Measurements from ENCODE around the gene WLS. TPM values are rescaled to one million over a fixed set of nuclear protein-coding genes. Genes with fewer than 3 reads are reported as not detected.
"Not testable (repeated sequence)": the region's sequence is repeated elsewhere in the genome, so short reads cannot be mapped to it uniquely, and the experiment has no call there.

WLS gene
- total RNA-seq, 1 experiment from 2014 or later, result 19.8 TPM

DNA sequence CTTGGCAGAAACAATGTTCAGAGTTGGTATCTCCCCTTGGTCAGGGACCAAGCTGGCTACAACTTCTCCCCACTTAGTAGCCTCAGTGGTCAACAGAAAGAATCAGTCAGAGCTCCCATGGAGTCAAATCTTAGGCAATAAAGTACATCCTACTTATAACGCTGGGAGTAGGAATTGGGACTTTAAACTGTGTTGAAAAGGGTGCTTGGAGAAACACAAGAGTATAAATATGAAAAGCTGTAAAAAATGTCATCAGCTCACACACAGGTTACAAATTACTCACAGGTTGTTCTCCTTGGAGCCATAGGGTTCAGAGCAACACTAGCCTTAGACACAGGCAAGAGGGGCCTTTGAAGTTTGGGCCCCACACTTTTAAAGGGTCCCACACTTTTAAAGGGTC lies 67.4 kb downstream of the WLS start:
- no peak for TF ChIP-seq EZH2 (IDR thresholded peaks at IDR 0.05; ENCODE audit: low read depth)
- TF ChIP-seq, protein P1, sequence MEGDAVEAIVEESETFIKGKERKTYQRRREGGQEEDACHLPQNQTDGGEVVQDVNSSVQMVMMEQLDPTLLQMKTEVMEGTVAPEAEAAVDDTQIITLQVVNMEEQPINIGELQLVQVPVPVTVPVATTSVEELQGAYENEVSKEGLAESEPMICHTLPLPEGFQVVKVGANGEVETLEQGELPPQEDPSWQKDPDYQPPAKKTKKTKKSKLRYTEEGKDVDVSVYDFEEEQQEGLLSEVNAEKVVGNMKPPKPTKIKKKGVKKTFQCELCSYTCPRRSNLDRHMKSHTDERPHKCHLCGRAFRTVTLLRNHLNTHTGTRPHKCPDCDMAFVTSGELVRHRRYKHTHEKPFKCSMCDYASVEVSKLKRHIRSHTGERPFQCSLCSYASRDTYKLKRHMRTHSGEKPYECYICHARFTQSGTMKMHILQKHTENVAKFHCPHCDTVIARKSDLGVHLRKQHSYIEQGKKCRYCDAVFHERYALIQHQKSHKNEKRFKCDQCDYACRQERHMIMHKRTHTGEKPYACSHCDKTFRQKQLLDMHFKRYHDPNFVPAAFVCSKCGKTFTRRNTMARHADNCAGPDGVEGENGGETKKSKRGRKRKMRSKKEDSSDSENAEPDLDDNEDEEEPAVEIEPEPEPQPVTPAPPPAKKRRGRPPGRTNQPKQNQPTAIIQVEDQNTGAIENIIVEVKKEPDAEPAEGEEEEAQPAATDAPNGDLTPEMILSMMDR (conservative IDR thresholded peaks at IDR 0.05), result no peak
- H3K4me2 ChIP-seq, result no peak overlapping the region
- H3K27me3 ChIP-seq (ENCODE audit: insufficient read depth, low read depth), result no peaks in the 10 kb centered on the region
- no peaks in the 10 kb centered on the region for H3K79me2 ChIP-seq (ENCODE audit: low read depth)
- CTCF ChIA-PET, result no interaction called here
- no peaks in the 10 kb centered on the region for H3K4me1 ChIP-seq (replicated peaks; ENCODE audit: insufficient read depth)
- H3K4me3 ChIP-seq, result no peak overlapping the region
- no peaks in the 10 kb centered on the region for H3K36me3 ChIP-seq (ENCODE audit: low read depth)
- intact Hi-C loops (cut with micrococcal nuclease; ENCODE audit: unreplicated experiment), result no loop called here
- DNase-seq, result no peak
- no peak overlapping the region for H2AFZ ChIP-seq
- H3F3A ChIP-seq (ENCODE audit: insufficient read depth, low read depth), result no peaks in the 10 kb centered on the region
- no peaks in the 10 kb centered on the region for H3K9me3 ChIP-seq (ENCODE audit: insufficient read depth, low read depth)
- H3K9me2 ChIP-seq (ENCODE audit: insufficient read depth), result no peaks in the 10 kb centered on the region
- H4K20me1 ChIP-seq (ENCODE audit: insufficient read depth), result no peaks in the 10 kb centered on the region
- POLR2A ChIA-PET (ENCODE audit: unreplicated experiment), result no interaction called here
- no TSS peak for BruUV-seq (replicated peaks)
- no peak overlapping the region for H3K27ac ChIP-seq

DNA sequence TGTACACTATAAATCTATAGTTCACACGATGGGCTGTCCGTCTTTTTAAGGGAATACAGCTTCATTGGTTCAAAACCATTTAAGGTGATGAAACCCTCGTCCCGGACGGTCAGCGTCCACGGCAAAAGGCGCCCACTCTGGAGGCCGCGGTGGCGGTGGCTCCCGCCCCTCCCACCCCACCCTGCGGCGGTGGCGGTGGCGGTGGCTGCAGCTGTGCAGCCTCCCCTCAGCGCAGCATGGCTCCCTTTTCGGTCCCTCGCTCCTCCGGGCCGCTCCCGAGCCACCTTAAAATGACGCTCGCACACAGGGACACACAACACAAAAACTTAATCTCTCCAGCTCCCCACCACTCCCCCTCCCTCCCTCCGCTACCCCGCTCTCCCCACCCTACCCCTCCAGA lies 69.1 kb downstream of the WLS start:
- H4K20me1 ChIP-seq (ENCODE audit: insufficient read depth), result no peaks in the 10 kb centered on the region
- no peaks in the 10 kb centered on the region for H3F3A ChIP-seq (ENCODE audit: insufficient read depth, low read depth)
- H3K4me3 ChIP-seq, result no peak overlapping the region
- H3K4me2 ChIP-seq, result no peak overlapping the region
- H2AFZ ChIP-seq, result no peak overlapping the region
- TF ChIP-seq, protein P1 (conservative IDR thresholded peaks at IDR 0.05), result no peak
- no peaks in the 10 kb centered on the region for H3K4me1 ChIP-seq (replicated peaks; ENCODE audit: insufficient read depth)
- BruUV-seq (replicated peaks), result no TSS peak
- H3K36me3 ChIP-seq (ENCODE audit: low read depth), result no peaks in the 10 kb centered on the region
- no peaks in the 10 kb centered on the region for H3K9me2 ChIP-seq (ENCODE audit: insufficient read depth)
- no peak for DNase-seq
- POLR2A ChIA-PET (ENCODE audit: unreplicated experiment), result no interaction called here
- H3K79me2 ChIP-seq (ENCODE audit: low read depth), result no peaks in the 10 kb centered on the region
- intact Hi-C loops (cut with micrococcal nuclease; ENCODE audit: unreplicated experiment), result no loop called here
- no peaks in the 10 kb centered on the region for H3K27me3 ChIP-seq (ENCODE audit: insufficient read depth, low read depth)
- H3K9me3 ChIP-seq (ENCODE audit: insufficient read depth, low read depth), result no peaks in the 10 kb centered on the region
- H3K27ac ChIP-seq, result no peak overlapping the region
- CTCF ChIA-PET, result no interaction called here

- Histone ChIP-seq H3K9me3 (ENCODE audit: insufficient read depth, low read depth) (no peaks in the 10 kb centered on the region), H3K4me3 (no peak overlapping the region), H3K9me2 (ENCODE audit: insufficient read depth) (no peaks in the 10 kb centered on the region), H4K20me1 (ENCODE audit: insufficient read depth) (no peaks in the 10 kb centered on the region), H3K27me3 (ENCODE audit: insufficient read depth, low read depth) (no peaks in the 10 kb centered on the region), H3K4me2 (no peak overlapping the region), H2AFZ (no peak overlapping the region), H3F3A (ENCODE audit: insufficient read depth, low read depth) (no peaks in the 10 kb centered on the region), H3K79me2 (ENCODE audit: low read depth) (no peaks in the 10 kb centered on the region), H3K4me1 (replicated peaks; ENCODE audit: insufficient read depth) (no peaks in the 10 kb centered on the region), H3K27ac (no peak overlapping the region), H3K36me3 (ENCODE audit: low read depth) (no peaks in the 10 kb centered on the region)
- BruUV-seq (replicated peaks), result no TSS peak
- CTCF ChIA-PET, result no interaction called here
- intact Hi-C loops (cut with micrococcal nuclease; ENCODE audit: unreplicated experiment), result no loop called here
- POLR2A ChIA-PET (ENCODE audit: unreplicated experiment), result no interaction called here
- no peak for TF ChIP-seq EZH2 (IDR thresholded peaks at IDR 0.05; ENCODE audit: low read depth)
- TF ChIP-seq, protein P1 (conservative IDR thresholded peaks at IDR 0.05), result peak; percentile 41; the same call in 1 of the 2 replicates
- DNase-seq, result no peak
Observed at GRCh38 chr1:68162761-68163160, 69.6 kb downstream of the WLS start.

- CTCF ChIA-PET; H2AFZ ChIP-seq; H3K4me3 ChIP-seq; H3K9me2 ChIP-seq (ENCODE audit: insufficient read depth); H3K36me3 ChIP-seq (ENCODE audit: low read depth); H4K20me1 ChIP-seq (ENCODE audit: insufficient read depth); H3F3A ChIP-seq (ENCODE audit: insufficient read depth, low read depth); POLR2A ChIA-PET (ENCODE audit: unreplicated experiment); H3K27ac ChIP-seq; H3K9me3 ChIP-seq (ENCODE audit: insufficient read depth, low read depth); DNase-seq; H3K27me3 ChIP-seq (ENCODE audit: insufficient read depth, low read depth); intact Hi-C loops (cut with micrococcal nuclease; ENCODE audit: unreplicated experiment); BruUV-seq (replicated peaks); H3K4me1 ChIP-seq (replicated peaks; ENCODE audit: insufficient read depth); H3K79me2 ChIP-seq (ENCODE audit: low read depth); H3K4me2 ChIP-seq: not testable (repeated sequence)
Observed at GRCh38 chr1:68161672-68162071, 70.7 kb downstream of the WLS start.

GRCh38 chr1:68160935-68161334 lies 71.4 kb downstream of the WLS start:
- DNase-seq; POLR2A ChIA-PET (ENCODE audit: unreplicated experiment); H3K9me3 ChIP-seq (ENCODE audit: insufficient read depth, low read depth); H3F3A ChIP-seq (ENCODE audit: insufficient read depth, low read depth); H4K20me1 ChIP-seq (ENCODE audit: insufficient read depth); H3K4me1 ChIP-seq (replicated peaks; ENCODE audit: insufficient read depth); intact Hi-C loops (cut with micrococcal nuclease; ENCODE audit: unreplicated experiment); H3K27me3 ChIP-seq (ENCODE audit: insufficient read depth, low read depth); H3K36me3 ChIP-seq (ENCODE audit: low read depth); CTCF ChIA-PET; H2AFZ ChIP-seq; H3K27ac ChIP-seq; H3K4me3 ChIP-seq; H3K4me2 ChIP-seq; BruUV-seq (replicated peaks); H3K79me2 ChIP-seq (ENCODE audit: low read depth); H3K9me2 ChIP-seq (ENCODE audit: insufficient read depth): not testable (repeated sequence)
